Activated CD8-positive, alpha-beta memory T cell treated with anti-CD3 and anti-CD28 coated beads for 4 hours (primary cell): ENCODE measurements around the gene AIF1.
A peak's percentile ranks its signal among the peaks of the same experiment; 100 is the strongest.

Source experiments
- DNase-seq, 2 donors: peaks; one replicate each; pipeline ENCODE4 v3.0.0-alpha.2; 2020; ENCODE audit warnings: low read depth in 2 of 2

The AIF1 gene

DNA sequence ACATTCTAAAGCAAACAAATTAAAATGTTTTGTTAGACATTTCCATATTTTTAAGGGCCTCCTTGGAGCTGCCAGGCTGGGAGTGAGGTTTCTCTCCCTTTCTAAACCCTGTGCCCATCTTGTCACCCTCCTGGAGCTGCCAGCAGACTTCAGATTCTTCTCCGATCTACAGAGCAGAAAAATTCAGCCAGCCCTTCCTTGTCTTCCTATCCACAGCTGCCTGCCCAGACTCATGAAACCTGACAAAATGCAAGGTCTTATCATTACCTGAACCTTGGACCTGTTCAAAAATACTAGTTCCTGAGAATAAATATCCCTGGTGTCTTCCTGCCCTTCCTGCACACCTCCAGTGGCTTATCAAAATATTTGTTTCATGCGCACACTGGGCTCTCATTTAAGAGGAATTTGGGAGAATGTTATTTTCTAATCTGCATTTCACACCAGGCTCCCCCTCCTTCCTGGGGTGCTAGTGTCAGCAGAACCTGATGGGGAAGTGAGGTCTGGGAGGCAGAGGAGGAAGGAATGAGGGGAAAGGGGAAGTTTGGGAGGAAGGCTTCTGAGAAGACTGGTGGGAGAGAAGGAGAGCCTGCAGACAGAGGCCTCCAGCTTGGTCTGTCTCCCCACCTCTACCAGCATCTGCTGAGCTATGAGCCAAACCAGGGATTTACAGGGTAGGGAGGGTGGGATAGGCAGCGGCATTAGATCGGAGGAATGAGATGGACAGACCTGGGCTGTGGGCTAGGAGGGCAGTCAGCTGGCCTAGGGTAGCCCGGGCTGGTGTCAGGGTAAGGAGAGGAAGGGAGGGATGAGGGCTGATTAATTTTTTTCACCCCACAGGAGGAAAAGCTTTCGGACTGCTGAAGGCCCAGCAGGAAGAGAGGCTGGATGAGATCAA, at the start of gene AIF1:
Gene AIF1, plus strand, starts transcription at position 551 of the 895 bp plus-strand sequence. Its CDS starts 96 bp downstream, at position 647.
- DNase-seq, result no peak

DNA sequence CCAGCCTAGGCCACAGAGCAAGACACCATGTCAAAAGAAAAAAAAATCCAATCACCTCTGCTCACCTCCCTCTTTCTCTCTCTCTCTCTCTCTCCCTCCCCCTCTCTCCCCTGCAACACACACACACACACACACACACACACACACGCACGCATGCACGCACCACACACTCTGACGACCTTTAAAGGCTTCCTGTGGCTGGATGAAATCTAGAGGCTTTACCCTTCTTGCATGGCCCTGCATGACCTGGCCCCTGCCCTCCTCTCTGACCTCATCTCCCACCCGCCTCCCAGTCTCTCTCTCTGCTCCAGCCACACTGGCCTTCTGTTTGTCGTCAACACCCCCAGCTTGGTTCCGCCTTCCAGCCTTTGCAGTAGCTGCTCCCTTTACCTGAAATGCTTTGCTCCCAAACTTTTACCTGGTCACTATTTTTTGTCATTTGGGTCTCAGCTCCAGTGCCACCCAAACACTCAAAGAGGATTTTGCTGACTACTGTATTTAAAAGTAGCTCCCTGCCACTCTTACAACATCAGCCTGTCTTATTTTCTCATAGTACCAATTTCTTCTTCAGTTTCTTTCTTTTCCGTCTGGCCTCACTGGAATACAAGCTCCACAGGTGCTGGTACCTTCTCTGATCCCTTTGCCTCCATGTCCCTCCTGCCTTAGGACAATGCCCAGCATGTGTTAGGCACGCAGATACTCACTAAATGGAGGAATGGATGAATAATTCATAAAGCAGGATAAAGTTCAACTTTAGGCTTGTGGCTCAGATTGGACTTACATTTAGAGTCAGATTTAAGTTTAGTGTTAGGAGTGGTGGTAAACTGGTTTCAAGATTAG, 47.3 kb upstream of the AIF1 start:
- DNase-seq, result no peak

DNA sequence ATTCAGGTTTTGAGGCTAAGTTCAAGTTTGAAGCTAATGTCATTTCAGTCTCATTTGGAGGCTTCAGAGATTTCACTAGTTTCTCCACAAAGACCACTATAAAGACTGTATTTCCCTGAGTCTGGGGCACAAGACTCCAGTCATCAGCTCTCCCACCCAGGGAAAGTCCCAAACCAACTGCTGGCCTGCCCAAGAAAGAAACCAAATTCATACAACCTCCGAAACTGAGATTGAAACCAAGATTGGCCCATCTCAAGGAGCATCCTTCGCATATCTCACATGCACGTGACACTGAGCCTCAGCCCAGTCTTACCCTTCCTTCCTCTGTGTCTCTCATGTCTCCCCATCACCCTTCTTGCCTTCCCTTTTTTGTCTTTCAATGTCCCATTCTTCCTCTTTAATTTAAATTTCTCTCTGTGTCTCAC, 46.5 kb upstream of the AIF1 start:
- peak in 1 of 2 donors; percentile 66 for DNase-seq

DNA sequence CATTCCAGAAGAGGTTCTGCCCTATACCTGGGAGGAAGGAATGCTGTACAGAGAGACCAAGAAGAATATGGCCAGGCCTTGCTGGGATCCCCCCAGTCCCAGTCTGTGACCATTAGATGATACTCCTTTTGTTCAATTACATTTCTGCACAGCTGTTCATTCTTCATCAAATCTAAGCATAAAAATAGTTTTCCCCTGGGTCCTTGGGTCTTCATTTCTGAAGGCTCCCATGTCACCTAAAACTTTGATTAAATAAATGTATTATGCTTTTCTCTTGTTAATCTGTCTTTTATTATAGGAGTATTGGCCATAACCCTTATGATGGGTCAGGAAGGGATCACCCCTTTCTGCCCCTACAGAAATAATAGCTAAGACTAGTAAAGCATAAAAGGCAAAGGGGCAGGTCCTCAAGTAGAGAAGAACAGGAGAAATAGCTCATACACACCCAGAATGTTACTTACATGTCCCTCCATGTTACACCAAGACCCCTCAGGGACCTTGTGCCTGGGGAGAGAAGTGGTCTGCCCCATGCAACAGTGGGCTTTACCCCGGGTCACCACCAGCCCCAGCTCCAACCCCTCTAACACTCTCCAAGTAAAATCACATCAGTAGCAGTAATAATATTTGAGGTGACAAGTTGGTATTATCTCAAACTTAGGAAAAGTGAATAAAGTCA, 45.0 kb upstream of the AIF1 start:
- no peak for DNase-seq

DNA sequence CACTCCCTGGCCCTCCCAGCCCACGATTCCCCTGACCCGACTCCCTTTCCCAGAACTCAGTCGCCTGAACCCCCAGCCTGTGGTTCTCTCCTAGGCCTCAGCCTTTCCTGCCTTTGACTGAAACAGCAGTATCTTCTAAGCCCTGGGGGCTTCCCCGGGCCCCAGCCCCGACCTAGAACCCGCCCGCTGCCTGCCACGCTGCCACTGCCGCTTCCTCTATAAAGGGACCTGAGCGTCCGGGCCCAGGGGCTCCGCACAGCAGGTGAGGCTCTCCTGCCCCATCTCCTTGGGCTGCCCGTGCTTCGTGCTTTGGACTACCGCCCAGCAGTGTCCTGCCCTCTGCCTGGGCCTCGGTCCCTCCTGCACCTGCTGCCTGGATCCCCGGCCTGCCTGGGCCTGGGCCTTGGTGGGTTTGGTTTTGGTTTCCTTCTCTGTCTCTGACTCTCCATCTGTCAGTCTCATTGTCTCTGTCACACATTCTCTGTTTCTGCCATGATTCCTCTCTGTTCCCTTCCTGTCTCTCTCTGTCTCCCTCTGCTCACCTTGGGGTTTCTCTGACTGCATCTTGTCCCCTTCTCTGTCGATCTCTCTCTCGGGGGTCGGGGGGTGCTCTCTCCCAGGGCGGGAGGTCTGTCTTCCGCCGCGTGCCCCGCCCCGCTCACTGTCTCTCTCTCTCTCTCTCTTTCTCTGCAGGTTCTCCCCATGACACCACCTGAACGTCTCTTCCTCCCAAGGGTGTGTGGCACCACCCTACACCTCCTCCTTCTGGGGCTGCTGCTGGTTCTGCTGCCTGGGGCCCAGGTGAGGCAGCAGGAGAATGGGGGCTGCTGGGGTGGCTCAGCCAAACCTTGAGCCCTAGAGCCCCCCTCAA, 42.8 kb upstream of the AIF1 start, which contains the start of gene LTA:
Gene LTA, plus strand, starts transcription at position 249 of the 871 bp plus-strand sequence. Its CDS starts 454 bp downstream, at position 703.
- no peak for DNase-seq

DNA sequence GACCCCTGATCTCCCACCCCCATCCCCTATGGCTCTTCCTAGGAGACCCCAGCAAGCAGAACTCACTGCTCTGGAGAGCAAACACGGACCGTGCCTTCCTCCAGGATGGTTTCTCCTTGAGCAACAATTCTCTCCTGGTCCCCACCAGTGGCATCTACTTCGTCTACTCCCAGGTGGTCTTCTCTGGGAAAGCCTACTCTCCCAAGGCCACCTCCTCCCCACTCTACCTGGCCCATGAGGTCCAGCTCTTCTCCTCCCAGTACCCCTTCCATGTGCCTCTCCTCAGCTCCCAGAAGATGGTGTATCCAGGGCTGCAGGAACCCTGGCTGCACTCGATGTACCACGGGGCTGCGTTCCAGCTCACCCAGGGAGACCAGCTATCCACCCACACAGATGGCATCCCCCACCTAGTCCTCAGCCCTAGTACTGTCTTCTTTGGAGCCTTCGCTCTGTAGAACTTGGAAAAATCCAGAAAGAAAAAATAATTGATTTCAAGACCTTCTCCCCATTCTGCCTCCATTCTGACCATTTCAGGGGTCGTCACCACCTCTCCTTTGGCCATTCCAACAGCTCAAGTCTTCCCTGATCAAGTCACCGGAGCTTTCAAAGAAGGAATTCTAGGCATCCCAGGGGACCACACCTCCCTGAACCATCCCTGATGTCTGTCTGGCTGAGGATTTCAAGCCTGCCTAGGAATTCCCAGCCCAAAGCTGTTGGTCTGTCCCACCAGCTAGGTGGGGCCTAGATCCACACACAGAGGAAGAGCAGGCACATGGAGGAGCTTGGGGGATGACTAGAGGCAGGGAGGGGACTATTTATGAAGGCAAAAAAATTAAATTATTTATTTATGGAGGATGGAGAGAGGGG, 41.6 kb upstream of the AIF1 start:
- DNase-seq, result no peak

DNA sequence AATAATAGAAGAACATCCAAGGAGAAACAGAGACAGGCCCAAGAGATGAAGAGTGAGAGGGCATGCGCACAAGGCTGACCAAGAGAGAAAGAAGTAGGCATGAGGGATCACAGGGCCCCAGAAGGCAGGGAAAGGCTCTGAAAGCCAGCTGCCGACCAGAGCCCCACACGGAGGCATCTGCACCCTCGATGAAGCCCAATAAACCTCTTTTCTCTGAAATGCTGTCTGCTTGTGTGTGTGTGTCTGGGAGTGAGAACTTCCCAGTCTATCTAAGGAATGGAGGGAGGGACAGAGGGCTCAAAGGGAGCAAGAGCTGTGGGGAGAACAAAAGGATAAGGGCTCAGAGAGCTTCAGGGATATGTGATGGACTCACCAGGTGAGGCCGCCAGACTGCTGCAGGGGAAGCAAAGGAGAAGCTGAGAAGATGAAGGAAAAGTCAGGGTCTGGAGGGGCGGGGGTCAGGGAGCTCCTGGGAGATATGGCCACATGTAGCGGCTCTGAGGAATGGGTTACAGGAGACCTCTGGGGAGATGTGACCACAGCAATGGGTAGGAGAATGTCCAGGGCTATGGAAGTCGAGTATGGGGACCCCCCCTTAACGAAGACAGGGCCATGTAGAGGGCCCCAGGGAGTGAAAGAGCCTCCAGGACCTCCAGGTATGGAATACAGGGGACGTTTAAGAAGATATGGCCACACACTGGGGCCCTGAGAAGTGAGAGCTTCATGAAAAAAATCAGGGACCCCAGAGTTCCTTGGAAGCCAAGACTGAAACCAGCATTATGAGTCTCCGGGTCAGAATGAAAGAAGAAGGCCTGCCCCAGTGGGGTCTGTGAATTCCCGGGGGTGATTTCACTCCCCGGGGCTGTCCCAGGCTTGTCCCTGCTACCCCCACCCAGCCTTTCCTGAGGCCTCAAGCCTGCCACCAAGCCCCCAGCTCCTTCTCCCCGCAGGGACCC, 40.6 kb upstream of the AIF1 start:
- DNase-seq, result no peak

DNA sequence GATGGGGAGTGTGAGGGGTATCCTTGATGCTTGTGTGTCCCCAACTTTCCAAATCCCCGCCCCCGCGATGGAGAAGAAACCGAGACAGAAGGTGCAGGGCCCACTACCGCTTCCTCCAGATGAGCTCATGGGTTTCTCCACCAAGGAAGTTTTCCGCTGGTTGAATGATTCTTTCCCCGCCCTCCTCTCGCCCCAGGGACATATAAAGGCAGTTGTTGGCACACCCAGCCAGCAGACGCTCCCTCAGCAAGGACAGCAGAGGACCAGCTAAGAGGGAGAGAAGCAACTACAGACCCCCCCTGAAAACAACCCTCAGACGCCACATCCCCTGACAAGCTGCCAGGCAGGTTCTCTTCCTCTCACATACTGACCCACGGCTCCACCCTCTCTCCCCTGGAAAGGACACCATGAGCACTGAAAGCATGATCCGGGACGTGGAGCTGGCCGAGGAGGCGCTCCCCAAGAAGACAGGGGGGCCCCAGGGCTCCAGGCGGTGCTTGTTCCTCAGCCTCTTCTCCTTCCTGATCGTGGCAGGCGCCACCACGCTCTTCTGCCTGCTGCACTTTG, 39.6 kb upstream of the AIF1 start, which contains the start of gene TNF:
Gene TNF, plus strand, starts transcription at position 231 of the 567 bp plus-strand sequence. Its CDS starts 177 bp downstream, at position 408.
- DNase-seq, result peak in 1 of 2 donors; percentile 78

DNA sequence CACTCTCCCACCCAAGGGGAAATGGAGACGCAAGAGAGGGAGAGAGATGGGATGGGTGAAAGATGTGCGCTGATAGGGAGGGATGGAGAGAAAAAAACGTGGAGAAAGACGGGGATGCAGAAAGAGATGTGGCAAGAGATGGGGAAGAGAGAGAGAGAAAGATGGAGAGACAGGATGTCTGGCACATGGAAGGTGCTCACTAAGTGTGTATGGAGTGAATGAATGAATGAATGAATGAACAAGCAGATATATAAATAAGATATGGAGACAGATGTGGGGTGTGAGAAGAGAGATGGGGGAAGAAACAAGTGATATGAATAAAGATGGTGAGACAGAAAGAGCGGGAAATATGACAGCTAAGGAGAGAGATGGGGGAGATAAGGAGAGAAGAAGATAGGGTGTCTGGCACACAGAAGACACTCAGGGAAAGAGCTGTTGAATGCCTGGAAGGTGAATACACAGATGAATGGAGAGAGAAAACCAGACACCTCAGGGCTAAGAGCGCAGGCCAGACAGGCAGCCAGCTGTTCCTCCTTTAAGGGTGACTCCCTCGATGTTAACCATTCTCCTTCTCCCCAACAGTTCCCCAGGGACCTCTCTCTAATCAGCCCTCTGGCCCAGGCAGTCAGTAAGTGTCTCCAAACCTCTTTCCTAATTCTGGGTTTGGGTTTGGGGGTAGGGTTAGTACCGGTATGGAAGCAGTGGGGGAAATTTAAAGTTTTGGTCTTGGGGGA, 38.9 kb upstream of the AIF1 start:
- DNase-seq, result no peak

DNA sequence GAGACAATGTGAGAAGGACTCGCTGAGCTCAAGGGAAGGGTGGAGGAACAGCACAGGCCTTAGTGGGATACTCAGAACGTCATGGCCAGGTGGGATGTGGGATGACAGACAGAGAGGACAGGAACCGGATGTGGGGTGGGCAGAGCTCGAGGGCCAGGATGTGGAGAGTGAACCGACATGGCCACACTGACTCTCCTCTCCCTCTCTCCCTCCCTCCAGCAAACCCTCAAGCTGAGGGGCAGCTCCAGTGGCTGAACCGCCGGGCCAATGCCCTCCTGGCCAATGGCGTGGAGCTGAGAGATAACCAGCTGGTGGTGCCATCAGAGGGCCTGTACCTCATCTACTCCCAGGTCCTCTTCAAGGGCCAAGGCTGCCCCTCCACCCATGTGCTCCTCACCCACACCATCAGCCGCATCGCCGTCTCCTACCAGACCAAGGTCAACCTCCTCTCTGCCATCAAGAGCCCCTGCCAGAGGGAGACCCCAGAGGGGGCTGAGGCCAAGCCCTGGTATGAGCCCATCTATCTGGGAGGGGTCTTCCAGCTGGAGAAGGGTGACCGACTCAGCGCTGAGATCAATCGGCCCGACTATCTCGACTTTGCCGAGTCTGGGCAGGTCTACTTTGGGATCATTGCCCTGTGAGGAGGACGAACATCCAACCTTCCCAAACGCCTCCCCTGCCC, 38.0 kb upstream of the AIF1 start:
- DNase-seq, result no peak

DNA sequence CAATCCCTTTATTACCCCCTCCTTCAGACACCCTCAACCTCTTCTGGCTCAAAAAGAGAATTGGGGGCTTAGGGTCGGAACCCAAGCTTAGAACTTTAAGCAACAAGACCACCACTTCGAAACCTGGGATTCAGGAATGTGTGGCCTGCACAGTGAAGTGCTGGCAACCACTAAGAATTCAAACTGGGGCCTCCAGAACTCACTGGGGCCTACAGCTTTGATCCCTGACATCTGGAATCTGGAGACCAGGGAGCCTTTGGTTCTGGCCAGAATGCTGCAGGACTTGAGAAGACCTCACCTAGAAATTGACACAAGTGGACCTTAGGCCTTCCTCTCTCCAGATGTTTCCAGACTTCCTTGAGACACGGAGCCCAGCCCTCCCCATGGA, 37.5 kb upstream of the AIF1 start:
- DNase-seq, result no peak

DNA sequence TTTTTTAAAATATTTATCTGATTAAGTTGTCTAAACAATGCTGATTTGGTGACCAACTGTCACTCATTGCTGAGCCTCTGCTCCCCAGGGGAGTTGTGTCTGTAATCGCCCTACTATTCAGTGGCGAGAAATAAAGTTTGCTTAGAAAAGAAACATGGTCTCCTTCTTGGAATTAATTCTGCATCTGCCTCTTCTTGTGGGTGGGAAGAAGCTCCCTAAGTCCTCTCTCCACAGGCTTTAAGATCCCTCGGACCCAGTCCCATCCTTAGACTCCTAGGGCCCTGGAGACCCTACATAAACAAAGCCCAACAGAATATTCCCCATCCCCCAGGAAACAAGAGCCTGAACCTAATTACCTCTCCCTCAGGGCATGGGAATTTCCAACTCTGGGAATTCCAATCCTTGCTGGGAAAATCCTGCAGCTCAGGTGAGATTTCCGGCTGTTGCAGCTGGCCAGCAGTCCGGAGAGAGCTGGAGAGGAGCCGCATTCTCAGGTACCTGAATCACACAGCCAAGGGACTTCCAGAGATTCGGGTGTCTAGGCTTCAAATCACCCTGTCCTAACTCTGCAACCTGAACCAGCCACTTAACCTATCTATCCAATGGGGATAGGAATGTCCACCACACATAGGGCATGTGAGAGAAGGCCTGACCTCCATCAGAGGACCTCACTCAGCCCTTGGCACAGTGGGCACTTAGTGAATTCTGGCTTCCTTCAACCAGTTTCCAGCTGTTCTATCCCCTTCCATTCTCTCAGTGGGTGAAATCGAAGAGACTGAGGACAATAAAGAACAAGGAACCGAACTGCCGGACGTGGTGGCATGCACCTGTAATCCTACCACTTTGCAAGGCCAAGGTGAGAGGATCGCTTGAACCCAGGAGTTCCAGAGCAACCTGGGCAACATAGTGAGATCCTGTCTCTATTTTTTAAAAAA, 36.6 kb upstream of the AIF1 start:
- DNase-seq, result no peak

DNA sequence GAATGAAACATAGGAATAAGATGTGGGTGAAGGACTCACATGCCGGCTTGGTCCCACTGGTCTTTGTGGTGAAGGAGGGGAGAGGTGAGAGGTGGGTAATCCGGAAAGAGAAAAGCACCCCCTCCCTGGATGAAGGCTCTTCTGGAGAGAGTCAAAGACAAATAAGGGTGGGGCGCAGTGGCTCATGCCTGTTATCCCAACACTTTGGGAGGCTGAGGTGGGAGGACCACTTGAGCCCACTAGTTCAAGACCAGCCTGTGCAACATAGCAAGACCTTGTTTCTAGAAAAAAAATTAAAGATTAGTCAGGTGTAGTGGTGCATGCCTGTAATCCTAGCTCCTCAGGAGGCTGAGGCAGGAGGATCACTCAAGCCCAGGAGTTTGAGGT, 35.9 kb upstream of the AIF1 start:
- DNase-seq, result no peak

DNA sequence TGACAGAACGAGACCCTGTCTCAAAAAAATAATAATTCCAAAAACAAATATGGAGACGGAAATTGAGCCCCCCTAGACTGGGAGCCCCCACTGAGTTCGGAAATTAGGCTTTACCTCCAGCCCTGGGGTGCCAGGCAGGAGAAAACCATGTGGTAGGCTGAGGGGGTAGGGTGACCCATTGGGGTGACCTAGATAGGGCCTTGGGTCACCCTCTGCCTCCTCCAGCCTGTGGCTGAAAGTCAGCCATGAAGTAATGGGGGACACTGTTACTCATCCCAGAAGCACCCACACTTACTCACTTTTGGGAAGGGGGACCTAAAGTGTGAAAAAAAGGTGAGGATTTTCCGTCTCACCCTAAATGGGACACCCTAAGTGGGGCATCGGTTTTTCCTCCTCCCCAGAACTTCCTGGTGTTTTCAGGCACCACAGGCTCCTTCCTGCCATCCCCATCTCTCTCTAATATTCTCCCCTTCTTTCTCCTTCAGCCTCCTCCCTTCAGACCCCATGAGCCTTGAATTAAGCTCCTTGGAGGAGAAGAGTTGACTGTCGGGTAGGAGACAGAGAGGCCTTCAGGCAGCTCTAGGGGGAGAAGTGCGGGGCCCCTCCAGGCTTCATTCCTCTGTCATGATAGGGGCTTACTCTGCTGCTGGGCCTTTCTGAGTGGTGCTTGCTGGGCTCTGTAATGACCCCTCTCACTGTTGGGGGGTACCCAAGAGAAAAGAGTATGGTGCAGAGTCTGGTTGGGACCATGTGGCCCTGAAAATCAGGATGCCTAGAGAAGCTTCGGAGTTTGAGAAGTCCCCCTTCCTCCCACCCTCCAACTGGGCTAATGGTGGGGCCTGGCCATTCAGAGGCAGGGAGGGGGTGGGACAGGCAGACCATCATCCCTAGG, 35.2 kb upstream of the AIF1 start:
- DNase-seq, result no peak

DNA sequence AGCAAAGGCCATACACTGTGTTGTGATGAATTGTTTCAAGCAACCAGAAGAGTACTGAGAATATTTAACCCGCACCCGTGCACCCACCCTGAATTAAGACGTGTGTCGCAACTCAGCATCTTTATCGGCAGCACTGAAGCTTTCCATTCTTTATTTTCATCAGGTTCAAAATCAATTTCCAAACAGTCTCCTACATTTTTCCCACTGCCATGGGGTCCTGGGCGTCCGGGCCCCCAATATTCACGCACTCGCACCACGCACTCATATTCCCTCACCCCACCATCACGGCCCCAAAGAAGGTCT, 34.6 kb upstream of the AIF1 start:
- DNase-seq, result no peak
